ENCODE results near the gene RPS6KC1.

DNA sequence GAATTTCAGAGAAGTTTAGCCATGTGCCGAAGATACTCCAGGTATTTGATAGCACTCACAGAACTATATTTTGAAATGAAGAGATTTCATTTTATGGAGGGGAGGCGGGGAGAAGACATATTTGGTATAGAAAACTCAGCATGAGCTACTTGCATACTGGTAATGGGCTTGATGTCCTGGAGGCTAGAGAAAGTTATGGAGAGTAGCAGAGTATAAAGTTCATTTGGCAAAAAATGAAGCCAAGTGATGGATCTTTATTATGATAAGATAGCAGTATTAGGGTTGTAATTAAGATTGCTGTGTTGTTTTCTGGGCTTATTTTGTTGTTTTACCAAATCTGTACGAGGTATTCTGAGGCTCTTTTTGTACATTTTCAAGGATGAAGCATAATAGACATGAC, 72.0 kb downstream of the RPS6KC1 start:
- TF ChIP-seq CTCF (conservative IDR thresholded peaks at IDR 0.05) = no peak
- no peak for TF ChIP-seq ZFX (IDR thresholded peaks at IDR 0.05)

Data from C4-2B (cell line).